Glutamatergic neuron (in vitro differentiated cells): ENCODE measurements around the gene CD320. TPM values are rescaled to one million over a fixed set of nuclear protein-coding genes. Genes with fewer than 3 reads are reported as not detected.
"Not testable (repeated sequence)": the region's sequence is repeated elsewhere in the genome, so short reads cannot be mapped to it uniquely, and the experiment has no call there.

Experiments used
- DNase-seq: peaks from one replicate; pipeline ENCODE4 v3.0.0; 2022
- H3K27ac Mint-ChIP-seq: one replicate; pipeline ENCODE4 v1.8.0; 2020; ENCODE audit warnings: mild to moderate bottlenecking, mixed read lengths, inconsistent platforms; ENCODE audit not compliant: unreplicated experiment
- H3K27me3 Mint-ChIP-seq: one replicate; pipeline ENCODE4 v1.8.0; 2020; ENCODE audit warnings: mild to moderate bottlenecking, moderate library complexity, mixed read lengths, inconsistent platforms; ENCODE audit not compliant: unreplicated experiment
- H3K36me3 Mint-ChIP-seq: one replicate; pipeline ENCODE4 v1.8.0; 2020; ENCODE audit warnings: mild to moderate bottlenecking, mixed read lengths, inconsistent platforms; ENCODE audit not compliant: unreplicated experiment
- H3K4me1 Mint-ChIP-seq: one replicate; pipeline ENCODE4 v1.8.0; 2020; ENCODE audit warnings: mild to moderate bottlenecking, low read depth, mixed read lengths, inconsistent platforms; ENCODE audit not compliant: unreplicated experiment
- H3K4me3 Mint-ChIP-seq: one replicate; pipeline ENCODE4 v1.8.0; 2020; ENCODE audit warnings: mild to moderate bottlenecking, mixed read lengths, inconsistent platforms; ENCODE audit not compliant: unreplicated experiment
- H3K9me3 Mint-ChIP-seq: one replicate; pipeline ENCODE4 v1.8.0; 2020; ENCODE audit warnings: mild to moderate bottlenecking, moderate library complexity, mixed read lengths, inconsistent platforms; ENCODE audit not compliant: unreplicated experiment
- long read RNA-seq: library from polyadenylated mRNA; unstranded; transcript quantifications from one replicate; pipeline ENCODE4 v2.0.0, GENCODE V29; 2020; ENCODE audit not compliant: unreplicated experiment
- total RNA-seq: library from RNA; stranded (reverse); fragmentation: NEBNext Ultra II Directional; extraction: Animal tissue kit (Norgen Biotek cat#: 25700); gene quantifications from one replicate; pipeline ENCODE4 v1.2.1, GENCODE V29; 2021; ENCODE audit not compliant: unreplicated experiment
- TF ChIP-seq, protein P1 (sequence below): fragments of 200-600 bp; sonication (generic); IDR thresholded peaks from one replicate; pipeline ENCODE4 v1.5.0; 2021; ENCODE audit not compliant: partially characterized antibody, unreplicated experiment

Gene CD320
- 45.1 TPM for total RNA-seq
- long read RNA-seq, transcript CD320-201 (5 exons, 1,250 nt): major isoform, 80 of 94 reads
- long read RNA-seq, partial matches to known transcripts: 2 of 94 reads
- long read RNA-seq, other reads (novel, unspliced or antisense): 8 of 94 reads

- Mint-ChIP-seq H3K27me3 (peaks cover 8% of the 10 kb centered on the region), H3K4me1 (peaks cover 9% of the 10 kb centered on the region), H3K36me3 (no peaks in the 10 kb centered on the region), H3K9me3 (peaks cover 3% of the 10 kb centered on the region), H3K4me3 (peak within 1 kb of the TSS; percentile 99), H3K27ac (peak within 1 kb of the TSS; percentile 92)
- DNase-seq: peak; percentile 92
- TF ChIP-seq, protein P1, sequence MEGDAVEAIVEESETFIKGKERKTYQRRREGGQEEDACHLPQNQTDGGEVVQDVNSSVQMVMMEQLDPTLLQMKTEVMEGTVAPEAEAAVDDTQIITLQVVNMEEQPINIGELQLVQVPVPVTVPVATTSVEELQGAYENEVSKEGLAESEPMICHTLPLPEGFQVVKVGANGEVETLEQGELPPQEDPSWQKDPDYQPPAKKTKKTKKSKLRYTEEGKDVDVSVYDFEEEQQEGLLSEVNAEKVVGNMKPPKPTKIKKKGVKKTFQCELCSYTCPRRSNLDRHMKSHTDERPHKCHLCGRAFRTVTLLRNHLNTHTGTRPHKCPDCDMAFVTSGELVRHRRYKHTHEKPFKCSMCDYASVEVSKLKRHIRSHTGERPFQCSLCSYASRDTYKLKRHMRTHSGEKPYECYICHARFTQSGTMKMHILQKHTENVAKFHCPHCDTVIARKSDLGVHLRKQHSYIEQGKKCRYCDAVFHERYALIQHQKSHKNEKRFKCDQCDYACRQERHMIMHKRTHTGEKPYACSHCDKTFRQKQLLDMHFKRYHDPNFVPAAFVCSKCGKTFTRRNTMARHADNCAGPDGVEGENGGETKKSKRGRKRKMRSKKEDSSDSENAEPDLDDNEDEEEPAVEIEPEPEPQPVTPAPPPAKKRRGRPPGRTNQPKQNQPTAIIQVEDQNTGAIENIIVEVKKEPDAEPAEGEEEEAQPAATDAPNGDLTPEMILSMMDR: no peak
These were observed at the start of gene CD320 for GRCh38 chr19:8307965-8308866. Gene CD320, minus strand, starts transcription at chr19:8308358. Its CDS starts 68 bp downstream, at chr19:8308290.

GRCh38 chr19:8357007-8357521 lies 48.9 kb upstream of the CD320 start:
- no peaks in the 10 kb centered on the region for H3K36me3 Mint-ChIP-seq
- H3K4me1 Mint-ChIP-seq: peaks cover 2% of the 10 kb centered on the region
- H3K27me3 Mint-ChIP-seq: peaks cover 4% of the 10 kb centered on the region
- no peak for DNase-seq
- no peak overlapping the region for H3K4me3 Mint-ChIP-seq
- no peaks in the 10 kb centered on the region for H3K9me3 Mint-ChIP-seq
- TF ChIP-seq, protein P1: no peak
- no peak overlapping the region for H3K27ac Mint-ChIP-seq

DNA sequence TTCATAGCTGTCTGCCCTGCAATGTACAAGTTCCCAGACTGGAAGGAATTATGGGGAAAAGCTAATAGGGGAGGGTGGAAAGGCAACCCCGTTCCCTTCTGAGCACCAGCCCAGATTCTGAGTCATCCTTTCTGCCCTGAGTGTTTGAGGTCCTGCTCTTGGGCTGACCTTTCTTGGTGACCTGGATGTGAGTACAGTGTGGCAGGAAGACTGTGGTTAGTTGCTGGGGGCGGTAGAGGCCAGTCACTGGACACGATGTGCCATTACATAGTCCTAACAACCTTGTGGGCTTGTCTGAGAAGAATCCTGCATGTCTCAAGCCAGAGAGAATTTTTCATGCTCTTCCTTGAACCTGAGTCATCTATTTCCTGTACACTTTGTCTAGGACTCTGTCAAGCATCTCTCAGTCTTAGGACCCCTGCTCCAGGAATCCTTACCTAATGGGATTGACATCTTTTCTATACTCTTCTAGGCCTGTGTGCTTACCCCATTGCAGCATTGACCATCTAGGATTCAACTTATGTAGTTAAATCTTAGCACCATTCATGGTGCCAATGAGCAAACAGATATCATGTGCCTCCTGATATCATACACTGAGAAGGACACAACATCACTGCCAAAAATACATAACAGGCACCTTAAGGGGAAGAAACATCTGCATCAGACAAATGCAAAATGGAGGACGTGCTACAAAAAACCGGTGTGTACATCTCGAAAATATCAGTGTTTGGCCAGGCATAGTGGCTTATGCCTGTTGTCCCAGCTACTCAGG lies 47.7 kb upstream of the CD320 start:
- H3K36me3 Mint-ChIP-seq: no peaks in the 10 kb centered on the region
- no peak for DNase-seq
- H3K27ac Mint-ChIP-seq: no peak overlapping the region
- H3K4me1 Mint-ChIP-seq: no peaks in the 10 kb centered on the region
- TF ChIP-seq, protein P1: no peak
- H3K9me3 Mint-ChIP-seq: no peaks in the 10 kb centered on the region
- H3K4me3 Mint-ChIP-seq: no peak overlapping the region
- peaks cover 6% of the 10 kb centered on the region for H3K27me3 Mint-ChIP-seq

GRCh38 chr19:8352845-8353244 lies 44.7 kb upstream of the CD320 start:
- H3K36me3 Mint-ChIP-seq, DNase-seq: not testable (repeated sequence)

DNA sequence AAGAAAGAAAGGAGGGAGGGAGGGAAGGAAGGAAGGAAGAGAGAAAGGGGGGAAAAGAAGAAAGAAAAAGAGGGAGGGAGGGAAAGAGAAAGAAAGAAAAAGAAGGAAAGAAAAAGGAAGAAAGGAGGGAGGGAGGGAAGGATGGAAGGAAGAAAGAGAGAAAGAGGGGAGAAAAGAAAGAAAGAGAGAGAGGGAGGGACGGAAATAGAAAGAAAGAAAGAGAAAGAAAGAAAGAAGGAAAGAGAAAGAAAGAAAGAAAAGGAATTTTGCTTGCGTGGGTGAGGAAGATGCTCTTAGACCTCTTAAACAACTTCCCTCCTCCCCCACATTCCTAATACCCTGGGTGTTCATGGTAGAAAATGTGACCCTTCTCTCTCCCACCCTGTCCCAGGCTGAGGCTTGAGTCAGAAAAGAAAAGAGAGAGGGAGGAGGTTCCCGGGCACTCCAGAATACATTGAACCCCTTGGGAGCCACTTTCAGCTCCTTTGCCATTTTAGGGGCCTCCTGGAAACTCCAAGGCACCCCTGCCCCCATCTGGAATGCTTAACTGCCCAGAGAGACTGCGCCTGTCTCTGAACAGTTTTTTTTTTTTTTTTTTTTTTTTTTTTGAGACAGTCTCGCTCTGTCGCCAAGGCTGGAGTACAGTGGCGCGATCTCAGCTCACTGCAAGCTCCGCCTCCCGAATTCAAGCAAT lies 44.1 kb upstream of the CD320 start:
- H3K9me3 Mint-ChIP-seq: no peaks in the 10 kb centered on the region
- no peak overlapping the region for H3K27ac Mint-ChIP-seq
- H3K27me3 Mint-ChIP-seq: peaks cover 7% of the 10 kb centered on the region
- H3K4me1 Mint-ChIP-seq: peaks cover 2% of the 10 kb centered on the region
- DNase-seq: no peak
- TF ChIP-seq, protein P1: no peak
- H3K36me3 Mint-ChIP-seq: no peaks in the 10 kb centered on the region
- H3K4me3 Mint-ChIP-seq: peak overlapping the region; percentile 30

More at GRCh38 chr19:8352845-8353244, 44.7 kb upstream of the CD320 start:
- not testable (repeated sequence) for H3K27me3 Mint-ChIP-seq, H3K27ac Mint-ChIP-seq, H3K4me1 Mint-ChIP-seq, H3K4me3 Mint-ChIP-seq, H3K9me3 Mint-ChIP-seq

GRCh38 chr19:8349629-8350372 lies 41.6 kb upstream of the CD320 start:
- not testable (repeated sequence) for H3K4me3 Mint-ChIP-seq, H3K36me3 Mint-ChIP-seq, H3K4me1 Mint-ChIP-seq, H3K27ac Mint-ChIP-seq, H3K9me3 Mint-ChIP-seq, DNase-seq, H3K27me3 Mint-ChIP-seq
